GM18951 (cell line): ENCODE data around the gene FIBIN.
"Not testable (repeated sequence)": the region's sequence is repeated elsewhere in the genome, so short reads cannot be mapped to it uniquely, and the experiment has no call there.

Experiments used
- POLR2A ChIP-seq: IDR thresholded peaks from 4 replicates; pipeline ENCODE4 v1.6.1; 2011; ENCODE audit warnings: mild to moderate bottlenecking; ENCODE audit not compliant: insufficient read length, insufficient read depth; ENCODE audit errors: extremely low read depth
- in situ Hi-C: fragments of 300-500 bp; cut with MboI; formaldehyde crosslinking; loops from one replicate; pipeline ENCODE4 v1.12.0; 2022; ENCODE audit warnings: low sequenced_read_pairs, mixed read lengths, inconsistent platforms; ENCODE audit not compliant: unreplicated experiment

Gene FIBIN

DNA sequence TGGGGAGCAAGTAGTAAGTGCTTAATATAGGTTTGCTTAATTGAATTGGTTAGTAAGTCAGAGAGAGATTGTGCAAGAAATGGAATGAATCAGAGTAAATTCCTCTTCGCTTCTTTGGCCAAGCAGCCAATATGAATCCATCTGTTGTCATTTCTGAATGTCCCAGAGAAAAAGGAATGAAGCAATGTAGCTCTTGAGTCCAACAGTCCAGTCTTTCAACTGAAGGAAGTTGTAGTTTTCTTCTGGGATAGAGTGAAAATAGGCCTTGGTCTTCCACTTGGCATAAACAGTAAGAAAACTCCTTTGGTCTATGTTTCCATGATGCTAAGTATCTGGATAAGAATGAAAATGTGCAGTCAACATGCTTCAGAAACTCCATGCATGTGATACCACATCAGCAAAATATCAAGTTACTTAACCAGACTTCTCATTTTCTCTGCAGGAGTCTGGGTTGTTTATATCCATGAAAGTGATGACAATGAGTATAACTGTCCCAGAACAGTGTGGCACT lies 1.8 kb upstream of the FIBIN start:
- in situ Hi-C loops, result no loop called here
- TF ChIP-seq POLR2A, result no peak

DNA sequence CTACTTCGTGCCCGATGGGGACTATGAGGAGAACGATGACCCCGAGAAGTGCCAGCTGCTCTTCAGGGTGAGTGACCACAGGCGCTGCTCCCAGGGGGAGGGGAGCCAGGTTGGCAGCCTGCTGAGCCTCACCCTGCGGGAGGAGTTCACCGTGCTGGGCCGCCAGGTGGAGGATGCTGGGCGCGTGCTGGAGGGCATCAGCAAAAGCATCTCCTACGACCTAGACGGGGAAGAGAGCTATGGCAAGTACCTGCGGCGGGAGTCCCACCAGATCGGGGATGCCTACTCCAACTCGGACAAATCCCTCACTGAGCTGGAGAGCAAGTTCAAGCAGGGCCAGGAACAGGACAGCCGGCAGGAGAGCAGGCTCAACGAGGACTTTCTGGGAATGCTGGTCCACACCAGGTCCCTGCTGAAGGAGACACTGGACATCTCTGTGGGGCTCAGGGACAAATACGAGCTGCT lies 751 bp downstream of the FIBIN start:
- in situ Hi-C loops, result no loop called here
- no peak for TF ChIP-seq POLR2A

DNA sequence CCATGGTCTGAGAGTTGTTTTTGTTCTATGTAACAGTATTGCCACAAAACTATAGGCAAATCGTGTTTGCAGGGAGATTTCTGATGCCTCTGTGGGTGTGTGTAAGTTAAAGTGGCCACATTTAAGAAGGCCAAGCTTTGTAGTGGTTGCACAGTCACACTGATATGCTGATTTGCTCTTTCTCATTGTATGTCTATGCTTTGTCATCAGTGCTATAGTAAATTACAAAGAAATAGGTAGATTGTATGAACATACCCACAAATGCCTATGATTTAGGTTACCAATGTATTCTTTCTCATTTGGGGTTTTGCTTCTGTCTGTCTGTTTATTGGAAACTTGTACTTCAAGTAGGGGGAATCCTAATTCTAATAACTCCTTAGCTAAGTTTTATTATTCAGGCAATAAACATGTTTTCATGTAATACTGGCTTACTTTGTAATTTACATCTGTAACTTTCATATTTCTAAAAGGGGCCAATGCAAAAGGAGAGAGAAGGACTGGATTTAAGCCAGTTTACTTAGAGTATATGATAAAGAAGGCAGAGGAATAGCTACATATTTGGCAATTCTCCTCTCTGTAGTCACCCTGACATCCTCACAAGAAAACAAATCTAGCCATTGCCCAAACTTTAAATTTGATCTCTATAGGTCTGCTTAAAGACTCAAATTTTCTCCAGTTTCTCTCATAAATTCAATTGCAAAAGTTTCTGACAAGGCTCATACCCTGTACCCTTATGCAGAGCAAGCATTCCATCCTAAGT lies 2.0 kb downstream of the FIBIN start:
- in situ Hi-C loops, result no loop called here
- TF ChIP-seq POLR2A, result no peak

- TF ChIP-seq POLR2A, result no peak
- in situ Hi-C loops, result no loop called here
Observed at GRCh38 chr11:26997378-26997777, 3.5 kb downstream of the FIBIN start.

DNA sequence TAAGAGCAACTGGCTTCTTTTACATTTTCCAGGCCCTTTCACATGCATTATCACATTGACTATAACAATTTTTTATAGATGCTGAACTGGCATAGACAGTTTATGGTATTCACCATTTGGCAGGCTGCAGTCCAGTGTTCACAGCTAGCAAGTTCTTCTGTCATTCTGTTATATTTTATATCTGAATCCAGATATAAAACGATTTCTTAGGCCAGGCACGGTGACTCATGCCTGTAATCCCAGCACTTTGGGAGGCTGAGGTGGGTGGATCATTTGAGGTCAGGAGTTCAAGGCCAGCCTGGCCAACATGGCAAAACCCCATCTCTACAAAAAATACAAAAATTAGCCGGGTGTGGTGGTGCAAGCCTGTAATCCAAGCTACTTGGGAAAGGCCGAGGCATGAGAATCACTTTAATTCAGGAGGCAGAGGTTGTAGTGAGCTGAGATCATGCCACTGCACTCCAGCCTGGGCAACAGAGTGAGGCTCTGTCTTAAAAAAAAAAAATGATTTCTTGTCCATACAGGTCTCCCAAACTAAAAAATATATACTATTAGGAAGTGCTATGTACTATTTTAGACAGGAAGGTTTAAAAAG lies 7.3 kb downstream of the FIBIN start:
- in situ Hi-C loops, result not testable (repeated sequence)

GRCh38 chr11:27002431-27002830 lies 8.5 kb downstream of the FIBIN start:
- in situ Hi-C loops, result no loop called here

DNA sequence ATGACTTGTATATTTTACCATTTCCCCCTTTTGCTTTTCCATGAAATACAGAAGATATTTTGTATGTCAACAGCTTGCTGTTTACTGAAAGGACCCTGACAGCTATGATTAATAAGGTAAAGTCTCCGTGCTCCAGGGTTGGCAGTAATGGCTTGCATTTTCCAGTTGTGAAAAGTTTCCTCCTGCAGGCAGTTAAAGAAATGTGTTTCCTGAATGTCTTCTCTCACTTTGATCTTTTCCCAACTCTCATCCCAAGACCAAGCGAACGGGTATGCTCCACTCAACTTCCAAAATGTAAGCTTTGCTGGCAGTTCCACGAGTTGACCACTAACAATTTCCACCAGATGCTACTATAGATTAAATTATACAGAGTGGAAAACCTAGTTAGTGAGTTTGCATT lies 8.9 kb downstream of the FIBIN start:
- in situ Hi-C loops, result no loop called here
- no peak for TF ChIP-seq POLR2A

More at GRCh38 chr11:27002431-27002830, 8.5 kb downstream of the FIBIN start:
- no peak for TF ChIP-seq POLR2A

DNA sequence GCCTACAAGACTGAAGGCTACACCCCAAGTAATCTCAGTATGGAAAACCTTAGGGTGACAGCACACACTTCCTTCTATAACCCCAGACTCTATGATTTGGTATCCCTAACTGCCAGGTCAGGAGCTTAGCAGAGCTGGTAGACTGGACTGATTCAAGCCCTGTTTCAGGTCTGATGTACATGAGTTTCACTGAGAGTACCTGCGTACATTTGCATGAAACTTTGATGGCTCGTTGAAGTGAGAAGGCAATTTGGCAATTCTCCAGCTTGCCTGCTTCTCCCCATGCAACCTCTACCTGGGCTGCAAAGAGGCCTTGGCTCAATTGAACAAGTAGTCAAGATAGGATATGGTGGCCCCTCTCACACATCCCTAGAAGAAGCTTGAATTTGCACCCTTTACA lies 10.2 kb downstream of the FIBIN start:
- no peak for TF ChIP-seq POLR2A
- in situ Hi-C loops, result no loop called here

DNA sequence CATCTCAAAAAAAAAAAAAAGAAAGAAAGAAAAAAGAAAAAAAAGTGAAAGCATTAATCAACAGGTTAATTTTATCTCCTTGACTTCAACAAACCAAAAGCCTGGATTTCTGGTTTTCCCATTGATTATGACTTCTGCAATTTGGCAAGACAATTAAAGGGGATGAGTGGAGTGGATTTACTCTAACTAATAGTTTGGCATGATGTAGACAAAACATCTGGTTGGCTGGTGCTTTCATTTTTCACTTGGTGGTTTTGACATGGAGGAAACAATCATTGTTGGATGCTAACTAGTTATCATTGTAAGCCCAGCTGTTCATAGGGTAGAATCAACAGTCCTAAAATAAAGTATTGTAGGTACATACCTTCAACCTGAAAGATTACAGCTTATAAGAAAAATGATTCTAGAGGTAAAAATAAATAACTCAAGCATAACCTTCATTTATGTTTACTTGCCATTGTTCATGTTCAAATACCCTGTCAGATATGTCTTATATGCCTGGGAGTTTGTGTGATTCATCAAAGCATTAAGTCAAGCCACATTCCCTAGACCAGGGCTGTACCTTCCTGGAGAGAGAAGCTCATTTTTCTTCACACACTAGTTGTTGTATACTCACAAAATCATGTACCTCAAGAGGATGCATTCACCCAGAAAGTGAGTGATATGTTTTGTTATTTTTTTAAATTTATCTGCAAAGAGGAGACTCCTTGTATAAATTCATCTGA lies 15.1 kb downstream of the FIBIN start:
- TF ChIP-seq POLR2A, result no peak
- in situ Hi-C loops, result no loop called here

DNA sequence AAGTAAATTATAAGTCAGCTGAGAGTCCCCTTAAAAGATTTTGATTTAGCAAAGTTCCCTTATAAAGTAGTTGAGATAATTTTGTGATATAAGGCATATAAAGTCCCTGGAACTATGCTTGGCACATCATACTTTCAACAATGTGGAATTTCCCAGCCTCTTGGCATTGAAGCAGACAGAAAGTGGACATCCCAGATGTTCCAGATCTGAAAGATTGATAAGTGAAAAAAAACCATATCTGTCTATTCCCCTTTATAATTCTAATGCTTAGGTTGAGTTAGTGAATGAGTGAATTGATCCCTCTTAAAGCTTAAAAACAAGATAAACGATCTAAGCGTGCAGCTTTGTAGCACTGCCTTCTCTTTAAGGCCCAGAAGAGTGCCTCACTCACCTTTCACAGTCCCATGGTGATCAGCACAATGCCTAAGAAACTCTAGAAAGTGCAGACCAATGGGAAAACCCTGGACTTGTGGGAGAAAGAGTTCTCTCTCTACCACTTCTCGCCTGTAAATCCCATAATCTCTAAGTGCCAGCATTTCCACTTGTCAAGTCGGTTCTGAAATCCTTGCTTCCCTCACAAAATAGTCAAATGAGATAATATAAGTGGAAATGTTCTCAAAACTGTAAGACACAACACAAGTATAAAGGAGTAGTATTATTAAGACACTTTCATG lies 17.8 kb downstream of the FIBIN start:
- in situ Hi-C loops, result no loop called here

DNA sequence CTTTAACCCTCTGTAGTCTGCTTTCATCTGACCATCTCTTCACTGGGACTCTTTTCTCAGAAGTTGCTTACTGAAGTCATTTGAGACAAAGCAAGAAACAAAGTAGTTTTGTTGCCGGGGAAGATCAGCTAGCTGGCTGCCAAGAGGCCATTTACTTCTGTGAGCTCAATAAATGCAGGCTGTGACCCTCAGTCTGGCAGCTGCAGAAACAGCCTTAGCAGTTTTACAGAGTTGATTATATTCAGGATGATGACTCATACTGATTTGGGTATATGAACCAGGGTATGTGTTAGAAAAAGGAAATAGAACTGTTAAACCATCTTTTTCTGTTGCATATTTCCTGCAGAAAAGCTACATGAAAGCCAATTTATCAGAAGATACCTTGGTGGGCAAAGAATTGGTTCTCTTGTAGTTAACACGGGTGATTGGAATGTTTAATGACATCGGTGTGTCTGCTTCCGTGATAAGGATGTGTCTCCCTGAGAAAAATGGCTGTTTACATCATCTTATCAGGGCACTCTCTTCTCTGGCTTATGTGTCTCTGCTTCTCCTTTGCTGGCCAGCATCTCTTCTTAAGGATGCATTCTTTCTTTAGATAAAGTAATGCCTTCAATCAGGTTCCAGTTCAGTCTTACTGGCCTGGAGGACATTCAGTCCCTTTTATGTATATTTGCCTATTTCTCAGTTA lies 18.5 kb downstream of the FIBIN start:
- in situ Hi-C loops, result no loop called here
- TF ChIP-seq POLR2A, result no peak

More for the DNA sequence above, 17.8 kb downstream of the FIBIN start:
- TF ChIP-seq POLR2A, result no peak

GRCh38 chr11:27013781-27014361 lies 20.0 kb downstream of the FIBIN start:
- in situ Hi-C loops, result no loop called here
- no peak for TF ChIP-seq POLR2A
